AG09309 (cell line): Measurements from ENCODE around the gene EFEMP2.

ENCODE experiments used
- DNase-seq: peaks from one replicate; pipeline ENCODE4 v3.0.0-alpha.2; 2010; ENCODE audit warnings: low read depth
- H3K4me3 ChIP-seq: 2 replicates; pipeline ENCODE4 v1.5.1; 2011; ENCODE audit warnings: mild to moderate bottlenecking, low read depth, low read length, moderate library complexity; ENCODE audit not compliant: control insufficient read depth
- TF ChIP-seq, protein P1 (sequence below): IDR thresholded peaks from 2 replicates; pipeline ENCODE4 v1.5.1; 2011; ENCODE audit warnings: mild to moderate bottlenecking, low read depth, low read length, inconsistent platforms; ENCODE audit not compliant: insufficient read depth, control insufficient read depth; ENCODE audit errors: missing control alignments

The EFEMP2 gene

DNA sequence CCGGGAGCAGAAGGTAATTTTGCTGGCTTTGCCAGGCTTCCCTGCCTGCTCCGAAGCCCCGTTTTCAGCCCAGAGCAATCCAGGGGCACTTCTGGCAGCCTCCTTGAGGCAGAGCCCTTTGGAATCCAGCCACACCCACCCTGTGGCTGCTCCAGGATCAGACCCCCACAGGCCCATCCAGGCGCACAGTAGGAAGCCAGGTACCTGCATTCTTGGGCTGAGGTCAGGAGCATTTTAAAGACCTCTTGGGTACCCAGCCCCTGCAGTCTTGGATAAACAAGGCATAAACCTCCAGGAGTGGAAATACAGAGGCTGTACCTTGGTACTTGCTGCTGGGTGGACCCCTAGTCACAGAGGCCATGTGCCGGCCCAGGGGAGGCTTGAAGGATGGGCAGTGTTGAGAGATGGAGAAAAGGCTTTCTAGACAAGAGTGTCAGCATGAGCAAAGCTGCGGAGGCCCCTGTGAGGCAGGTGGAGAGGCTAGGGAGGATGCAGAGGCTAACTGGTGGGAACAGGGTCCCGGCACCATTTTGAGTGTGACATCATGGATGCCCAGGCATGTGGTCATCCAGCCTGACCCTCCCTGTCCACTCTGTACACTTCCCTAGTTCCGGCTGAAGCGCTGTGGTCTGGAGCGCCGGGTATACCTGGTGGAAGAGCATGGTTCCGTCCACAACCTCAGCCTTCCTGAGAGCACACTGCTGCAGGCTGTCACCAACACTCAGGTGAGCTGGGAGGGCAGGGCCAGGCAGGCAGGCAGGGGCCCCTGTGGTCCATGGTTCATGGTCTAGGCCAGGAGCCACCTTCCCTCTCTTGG lies 8.5 kb downstream of the EFEMP2 start:
- TF ChIP-seq, protein P1, sequence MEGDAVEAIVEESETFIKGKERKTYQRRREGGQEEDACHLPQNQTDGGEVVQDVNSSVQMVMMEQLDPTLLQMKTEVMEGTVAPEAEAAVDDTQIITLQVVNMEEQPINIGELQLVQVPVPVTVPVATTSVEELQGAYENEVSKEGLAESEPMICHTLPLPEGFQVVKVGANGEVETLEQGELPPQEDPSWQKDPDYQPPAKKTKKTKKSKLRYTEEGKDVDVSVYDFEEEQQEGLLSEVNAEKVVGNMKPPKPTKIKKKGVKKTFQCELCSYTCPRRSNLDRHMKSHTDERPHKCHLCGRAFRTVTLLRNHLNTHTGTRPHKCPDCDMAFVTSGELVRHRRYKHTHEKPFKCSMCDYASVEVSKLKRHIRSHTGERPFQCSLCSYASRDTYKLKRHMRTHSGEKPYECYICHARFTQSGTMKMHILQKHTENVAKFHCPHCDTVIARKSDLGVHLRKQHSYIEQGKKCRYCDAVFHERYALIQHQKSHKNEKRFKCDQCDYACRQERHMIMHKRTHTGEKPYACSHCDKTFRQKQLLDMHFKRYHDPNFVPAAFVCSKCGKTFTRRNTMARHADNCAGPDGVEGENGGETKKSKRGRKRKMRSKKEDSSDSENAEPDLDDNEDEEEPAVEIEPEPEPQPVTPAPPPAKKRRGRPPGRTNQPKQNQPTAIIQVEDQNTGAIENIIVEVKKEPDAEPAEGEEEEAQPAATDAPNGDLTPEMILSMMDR: no peak
- no peak for DNase-seq
- H3K4me3 ChIP-seq: no peak overlapping the region

DNA sequence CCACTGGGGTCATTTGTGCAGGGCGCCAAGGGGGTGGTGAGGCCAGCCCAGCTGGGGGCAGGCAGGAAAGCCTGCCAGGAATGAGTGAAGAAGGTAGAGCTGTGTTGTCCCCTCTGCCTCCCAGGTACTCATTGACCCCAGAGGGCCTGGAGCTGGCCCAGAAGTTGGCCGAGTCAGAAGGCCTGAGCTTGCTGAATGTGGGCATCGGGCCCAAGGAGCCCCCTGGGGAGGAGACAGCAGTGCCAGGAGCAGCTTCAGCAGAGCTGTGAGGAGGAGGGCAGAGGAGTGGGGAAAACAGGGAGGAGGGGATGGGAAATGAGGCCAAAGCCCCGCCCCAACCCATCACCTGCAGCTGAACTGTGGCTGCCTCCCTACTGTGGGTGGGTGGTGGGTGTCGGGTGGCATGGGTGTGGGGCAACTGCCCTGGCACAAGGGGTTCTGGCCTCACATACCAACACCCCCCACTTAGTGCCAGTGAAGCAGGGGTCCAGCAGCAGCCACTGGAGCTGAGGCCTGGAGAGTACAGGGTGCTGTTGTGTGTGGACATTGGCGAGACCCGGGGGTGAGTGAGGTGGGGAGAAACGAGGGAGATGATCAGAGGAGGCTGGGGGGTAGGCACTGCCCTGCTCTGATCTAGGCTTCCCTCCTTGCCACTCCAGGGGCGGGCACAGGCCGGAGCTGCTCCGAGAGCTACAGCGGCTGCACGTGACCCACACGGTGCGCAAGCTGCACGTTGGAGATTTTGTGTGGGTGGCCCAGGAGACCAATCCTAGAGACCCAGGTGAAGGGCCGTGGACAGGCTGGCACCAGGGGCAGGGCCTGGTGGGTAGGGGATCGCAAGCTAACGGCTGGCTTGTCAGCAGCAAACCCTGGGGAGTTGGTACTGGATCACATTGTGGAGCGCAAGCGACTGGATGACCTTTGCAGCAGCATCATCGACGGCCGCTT lies 9.4 kb downstream of the EFEMP2 start:
- no peak overlapping the region for H3K4me3 ChIP-seq
- no peak for DNase-seq
- TF ChIP-seq, protein P1: no peak

DNA sequence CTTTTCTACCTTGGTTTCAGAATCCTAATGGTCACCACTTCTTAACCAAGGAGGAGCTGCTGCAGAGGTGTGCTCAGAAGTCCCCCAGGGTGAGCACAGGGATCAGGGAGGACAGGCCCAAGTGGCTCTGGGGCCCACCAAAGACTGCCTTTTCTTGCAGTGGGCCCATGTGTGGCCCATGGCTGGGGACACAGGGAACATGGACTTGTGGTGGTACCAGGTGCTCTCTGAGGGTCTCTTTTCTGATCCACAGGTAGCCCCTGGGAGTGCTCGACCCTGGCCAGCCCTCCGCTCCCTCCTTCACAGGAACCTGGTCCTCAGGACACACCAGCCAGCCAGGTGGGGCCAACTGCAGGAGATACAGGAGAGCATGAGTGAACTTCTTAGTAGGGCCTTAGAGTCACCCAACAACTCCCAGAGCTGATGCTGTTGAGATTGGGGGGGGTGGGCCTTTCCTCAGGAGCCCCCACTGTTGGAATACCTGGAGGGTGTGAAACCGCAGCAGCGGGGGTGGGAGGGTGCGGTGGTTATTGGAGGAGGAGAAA lies 10.3 kb downstream of the EFEMP2 start:
- TF ChIP-seq, protein P1: no peak
- no peak for DNase-seq
- H3K4me3 ChIP-seq: no peak overlapping the region

DNA sequence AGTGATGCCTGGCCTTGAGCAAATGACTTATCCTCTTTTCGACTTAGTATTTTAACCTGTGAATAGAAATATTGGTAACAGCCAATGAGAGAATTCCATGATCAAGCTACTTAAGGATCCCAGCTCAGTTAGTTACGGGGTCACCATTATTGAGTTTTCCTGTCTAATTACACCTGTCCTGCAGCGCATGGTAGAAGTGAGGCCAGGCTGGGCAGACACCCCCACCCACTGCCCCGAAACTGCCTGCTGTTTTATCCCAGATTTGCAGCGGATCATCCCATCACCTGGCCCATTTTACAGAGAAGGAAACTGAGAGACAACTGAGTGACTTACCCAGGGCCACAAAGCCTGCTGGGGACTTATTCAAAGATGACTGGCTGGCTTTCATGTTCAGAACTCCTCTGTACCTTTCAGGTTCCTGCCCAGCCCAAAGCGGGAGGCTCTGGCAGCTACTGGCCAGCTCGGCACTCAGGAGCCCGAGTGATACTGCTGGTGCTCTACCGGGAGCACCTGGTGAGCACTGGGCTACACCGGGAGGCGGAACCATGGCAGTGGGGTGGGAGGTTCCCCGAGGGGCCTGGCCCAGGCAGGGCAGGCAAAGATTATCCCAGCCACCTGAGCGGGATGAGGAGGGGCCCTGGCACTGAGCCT lies 10.9 kb downstream of the EFEMP2 start:
- TF ChIP-seq, protein P1: no peak
- peak overlapping the region; percentile 84 for H3K4me3 ChIP-seq
- DNase-seq: no peak

DNA sequence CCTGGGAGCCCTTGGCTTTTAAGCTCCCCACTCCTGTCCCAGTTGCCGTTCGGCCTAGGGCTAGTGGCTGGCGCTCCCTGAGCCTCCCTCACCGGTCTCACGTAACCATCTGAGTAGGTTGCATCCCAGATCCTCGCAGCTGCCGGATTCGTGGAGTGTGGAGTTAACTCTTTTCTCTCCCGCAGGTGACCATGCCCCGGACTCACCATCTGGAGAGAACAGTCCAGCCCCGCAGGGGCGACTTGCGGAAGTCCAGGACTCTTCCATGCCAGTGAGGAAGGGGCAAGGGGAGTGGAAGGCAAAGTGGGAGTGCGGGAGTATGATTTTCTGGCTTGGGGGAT lies 11.5 kb downstream of the EFEMP2 start:
- TF ChIP-seq, protein P1: no peak
- no peak for DNase-seq
- peak overlapping the region; percentile 84 for H3K4me3 ChIP-seq
